DMS114 treated with DMSO at 0.1 percent for 48 hours (cell line): Measurements from ENCODE around the gene GPR153.

ENCODE experiments used
- DNase-seq: peaks from one replicate; lab custom pipeline; 2025; ENCODE audit not compliant: unreplicated experiment; lab: John Stamatoyannopoulos, UW

GPR153 gene

GRCh38 chr1:6287431-6287886 is 26.6 kb upstream of the GPR153 start:
- no peak for DNase-seq

GRCh38 chr1:6287029-6287428 is 26.1 kb upstream of the GPR153 start:
- no peak for DNase-seq

- DNase-seq: no peak
These were observed 25.4 kb upstream of the GPR153 start for GRCh38 chr1:6286266-6286665.

DNA sequence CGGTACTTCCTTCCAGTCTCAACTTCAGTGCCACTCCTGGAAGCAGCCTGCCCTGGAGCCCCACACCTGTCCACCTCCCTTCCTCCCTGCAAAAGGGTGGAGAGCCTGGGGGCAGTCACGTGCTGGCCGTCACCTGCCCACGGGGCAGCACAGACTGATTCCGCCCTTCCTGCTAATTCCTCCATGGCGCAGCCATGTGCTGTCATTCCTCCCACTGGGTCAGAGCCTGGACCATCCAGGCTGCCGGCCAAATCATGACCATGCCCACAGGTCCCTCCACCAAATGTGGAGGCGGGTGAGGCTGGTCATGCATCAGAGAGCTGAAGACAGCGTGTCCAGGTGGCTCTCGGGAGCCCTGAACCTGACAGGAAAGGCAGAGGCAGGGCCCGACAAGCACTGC is 24.4 kb upstream of the GPR153 start:
- no peak for DNase-seq

GRCh38 chr1:6282577-6283270 is 21.8 kb upstream of the GPR153 start:
- DNase-seq: no peak

DNA sequence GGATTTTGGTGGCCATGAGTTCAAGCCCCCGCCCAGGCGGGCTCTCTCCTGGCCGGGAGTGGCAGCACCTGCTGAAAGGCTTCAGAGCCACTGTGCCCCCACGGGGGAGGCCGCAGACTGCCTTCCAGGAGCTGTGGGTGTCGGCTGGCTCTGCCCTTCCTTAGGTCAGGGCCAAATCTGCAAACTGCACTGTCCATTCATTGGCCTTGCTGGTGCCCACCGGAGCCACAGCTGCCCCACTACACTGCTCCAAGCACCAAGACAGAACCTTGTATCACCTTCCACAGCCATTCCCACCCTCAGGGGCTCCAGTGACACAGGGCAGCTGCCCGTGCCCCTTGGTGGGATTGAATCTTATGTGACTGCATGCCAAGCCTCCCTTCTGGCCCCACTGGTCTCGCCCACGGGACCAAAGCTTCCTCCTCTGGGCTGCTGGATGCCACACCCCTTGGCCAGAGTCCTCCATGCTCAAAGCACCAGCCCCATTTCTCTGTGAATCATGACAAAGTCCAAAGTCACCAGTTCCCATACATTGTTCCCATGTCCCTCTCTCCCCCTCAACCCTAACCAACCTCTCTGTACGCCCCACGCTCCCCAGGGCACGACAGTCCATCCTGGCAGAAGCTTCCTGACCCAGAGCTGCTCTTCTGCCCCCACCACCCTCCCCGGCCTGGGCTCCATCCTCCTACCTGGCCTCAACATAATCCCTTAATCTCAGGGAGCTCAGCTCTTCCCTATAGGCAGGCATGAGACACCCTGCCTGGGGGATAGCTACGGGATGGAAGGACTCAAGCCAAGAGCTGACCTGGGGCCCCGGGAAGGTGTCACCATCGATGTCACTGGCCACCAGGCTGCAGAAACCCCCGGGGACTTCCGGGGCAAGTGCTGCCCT is 20.9 kb upstream of the GPR153 start:
- DNase-seq: no peak

DNA sequence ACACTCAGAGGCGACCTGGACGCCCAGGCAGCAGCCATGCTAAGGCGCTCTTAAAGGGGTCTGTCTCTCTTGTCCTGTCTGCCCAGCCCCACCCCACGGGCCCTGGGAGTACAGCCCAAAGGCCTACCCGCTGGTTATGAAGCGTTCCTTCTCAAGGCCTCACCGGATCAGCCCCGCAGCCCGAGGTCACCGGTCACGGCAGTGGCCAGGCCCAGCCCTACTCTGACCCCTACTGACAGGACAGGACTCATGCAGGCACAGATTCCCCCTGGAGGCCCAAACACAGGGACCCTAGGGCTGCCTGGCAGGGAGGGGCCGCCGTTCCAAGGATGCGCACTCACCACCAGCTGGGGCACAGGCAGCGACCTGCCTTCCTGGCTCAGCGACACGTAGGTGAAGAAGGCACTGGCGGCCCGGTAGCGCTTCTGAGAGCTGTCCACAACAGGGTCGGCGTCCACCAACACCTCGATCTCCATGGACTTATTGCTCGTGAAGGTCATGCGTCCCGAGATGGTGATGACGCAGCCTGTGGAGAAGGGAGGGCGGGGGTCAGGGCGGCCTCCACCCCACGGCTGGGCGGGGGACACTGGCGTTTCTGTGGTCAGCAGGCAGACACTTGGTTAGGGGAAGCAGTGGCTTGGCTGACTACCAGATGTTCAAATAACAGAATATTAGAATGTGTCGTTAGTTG is 20.0 kb upstream of the GPR153 start:
- DNase-seq: no peak

- no peak for DNase-seq
These were observed 18.9 kb upstream of the GPR153 start for GRCh38 chr1:6279613-6280383.

DNA sequence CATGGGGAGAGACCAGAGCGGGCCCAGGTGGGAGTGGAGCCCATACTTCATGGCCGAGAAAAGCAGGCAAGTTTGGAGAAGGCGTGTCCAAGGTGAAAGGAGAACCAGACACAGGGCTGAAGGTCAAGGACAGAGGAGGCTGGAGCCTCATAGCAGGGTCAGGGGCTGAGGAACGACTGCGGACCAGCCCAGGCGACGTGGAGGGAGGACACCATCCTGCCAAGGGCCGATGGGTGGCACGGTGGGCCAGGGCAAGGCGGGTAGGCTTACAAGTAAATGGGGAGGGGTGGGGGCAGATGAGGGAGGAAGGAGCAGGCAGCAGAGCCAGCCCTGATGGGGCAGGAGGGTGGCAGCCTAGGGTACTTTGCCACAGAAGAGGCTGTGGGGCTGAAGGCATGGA is 18.2 kb upstream of the GPR153 start:
- no peak for DNase-seq

DNA sequence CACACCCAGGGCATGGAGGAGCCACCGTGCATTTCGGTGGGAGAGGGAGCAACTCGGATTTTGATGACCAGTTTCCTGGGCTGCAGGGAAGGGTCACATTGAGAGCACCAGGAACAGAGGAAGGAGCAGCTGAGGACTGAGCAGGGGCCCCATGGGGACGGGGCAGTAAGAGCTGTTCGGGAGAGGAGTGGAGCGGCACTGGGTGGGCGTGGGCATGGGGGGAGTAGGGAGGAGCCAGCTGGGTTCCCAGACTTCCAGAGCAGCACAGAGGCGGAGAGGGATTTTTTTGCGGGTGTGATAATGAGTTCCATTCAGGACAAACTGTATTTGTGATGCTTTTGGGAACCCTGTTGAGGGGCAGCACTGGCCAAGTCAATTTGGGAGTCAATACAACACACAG is 17.4 kb upstream of the GPR153 start:
- DNase-seq: no peak

DNA sequence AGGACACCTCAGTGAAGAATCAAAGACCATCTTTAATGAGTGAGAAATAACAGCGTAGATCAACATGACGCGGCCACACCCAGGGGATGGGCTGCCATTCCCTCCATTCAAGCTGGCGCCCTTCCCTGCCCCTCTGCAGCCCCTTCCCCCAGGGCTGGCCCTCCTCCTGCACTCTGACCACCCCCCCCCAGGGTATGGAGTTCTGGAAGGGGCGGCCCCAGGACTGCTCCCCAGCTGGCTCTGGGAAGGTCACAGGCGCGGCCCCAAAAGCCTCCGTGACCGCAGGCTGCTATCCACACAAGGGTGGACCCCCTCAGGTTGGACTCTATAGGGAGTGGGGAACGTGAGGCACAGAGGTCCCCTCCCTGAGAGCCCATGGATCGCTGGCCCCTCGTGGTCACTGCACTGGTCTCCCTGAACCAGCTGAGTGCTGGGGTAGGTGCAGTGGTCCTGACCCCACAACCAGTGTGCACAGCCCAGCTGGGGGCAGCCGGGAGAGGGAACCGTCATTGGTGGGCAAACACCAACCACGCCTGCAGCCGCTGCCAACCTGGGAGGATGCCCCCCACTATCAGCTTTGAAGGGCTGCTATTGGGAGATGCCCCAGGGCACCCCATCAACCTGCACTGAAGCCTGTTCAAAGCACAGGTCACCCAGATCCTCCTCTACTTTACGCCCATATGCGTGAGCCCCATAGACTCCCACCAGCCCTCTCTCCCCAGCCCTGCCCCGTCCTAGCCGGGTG is 16.1 kb upstream of the GPR153 start:
- DNase-seq: no peak

DNA sequence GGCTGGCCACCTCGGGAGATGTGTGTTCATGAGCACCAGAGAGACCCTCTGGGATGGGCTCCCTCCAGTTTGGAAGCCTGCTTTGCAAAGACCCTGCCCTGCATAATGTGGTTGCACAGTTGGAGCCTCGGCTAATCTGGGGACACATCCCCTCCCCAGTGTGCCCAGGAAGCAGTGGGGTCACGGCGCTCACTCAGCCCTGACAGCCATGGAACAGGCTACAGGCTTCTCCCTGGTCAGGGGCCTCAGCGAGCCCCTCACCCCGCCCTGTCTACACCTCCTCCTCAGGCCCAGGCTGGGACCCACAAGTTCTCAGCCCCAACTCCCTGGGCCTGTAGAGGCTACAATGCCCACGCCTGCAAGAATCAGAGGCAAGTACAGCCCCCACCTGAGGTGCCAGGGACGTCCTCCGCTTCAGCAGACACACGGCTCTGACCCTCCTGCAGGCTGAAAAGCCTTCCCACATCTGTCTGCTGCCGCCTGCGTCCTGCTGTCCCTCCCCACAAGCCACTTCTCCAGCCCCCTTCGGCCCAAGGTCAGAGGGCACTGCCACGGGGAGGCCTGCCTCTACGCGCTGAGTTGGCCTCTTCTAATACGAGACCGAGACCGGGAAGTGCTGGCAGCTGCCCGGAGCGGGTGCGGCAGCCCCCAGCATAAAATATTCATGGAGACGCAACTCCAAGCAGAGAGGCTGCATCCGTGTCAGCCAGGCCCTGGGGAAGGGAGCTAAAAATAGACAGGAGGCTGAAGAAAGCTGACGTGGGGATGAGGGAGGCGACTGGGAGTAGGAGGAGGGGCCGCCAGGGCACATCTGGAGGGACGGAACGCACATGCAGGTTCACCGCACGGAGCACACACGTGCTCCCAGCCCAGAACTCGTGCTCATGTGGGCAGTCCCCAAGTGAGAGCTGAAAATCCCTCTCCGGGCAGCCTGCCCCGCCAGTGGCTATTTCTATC is 15.2 kb upstream of the GPR153 start:
- DNase-seq: no peak

DNA sequence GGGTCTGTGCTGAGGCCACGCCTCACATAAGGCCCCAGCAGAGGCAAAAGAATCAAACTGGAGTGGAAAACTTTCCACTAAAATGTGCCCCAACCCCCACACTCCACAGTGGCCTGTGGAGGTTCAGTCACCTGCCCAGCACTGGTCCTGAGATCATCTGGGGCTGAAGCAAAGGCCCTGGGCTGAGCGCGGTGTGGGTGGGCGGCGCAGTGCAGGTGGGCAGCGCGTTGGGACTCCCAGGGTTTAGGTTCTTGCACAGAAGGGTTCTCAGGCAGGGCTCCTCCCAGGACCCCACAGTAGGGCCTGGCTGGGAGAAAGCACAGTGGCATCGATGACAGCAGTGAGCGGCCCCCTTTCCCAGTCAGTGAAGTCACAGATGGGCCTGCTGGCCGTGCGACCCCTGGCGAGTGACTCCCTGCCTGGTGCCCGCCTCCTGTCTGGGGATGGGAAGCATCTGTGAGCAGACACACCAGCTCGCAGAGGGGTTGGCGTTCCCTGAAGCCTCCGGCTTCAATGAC is 13.8 kb upstream of the GPR153 start:
- DNase-seq: no peak

GRCh38 chr1:6274102-6274501 is 13.2 kb upstream of the GPR153 start:
- DNase-seq: no peak

GRCh38 chr1:6273380-6273891 is 12.5 kb upstream of the GPR153 start:
- no peak for DNase-seq

DNA sequence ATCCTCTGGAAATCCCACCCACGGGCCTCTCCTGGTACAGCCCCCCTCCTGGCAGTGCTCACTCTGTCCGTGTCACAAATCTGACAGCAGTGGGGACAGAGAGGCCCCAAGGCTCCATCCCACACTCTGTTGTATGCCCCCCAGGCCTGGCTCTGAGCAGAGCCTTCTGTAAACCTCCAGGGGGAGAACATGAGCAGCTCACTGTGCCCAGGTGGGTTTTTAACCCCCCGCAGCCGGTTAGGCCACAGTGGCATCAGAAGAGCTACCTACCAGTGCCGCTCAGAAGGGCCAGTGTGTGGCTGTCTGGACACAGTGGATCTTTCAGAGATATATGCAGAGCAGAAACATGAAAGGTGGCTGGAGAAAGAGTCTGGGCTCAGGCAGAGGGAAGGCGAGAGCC is 12.0 kb upstream of the GPR153 start:
- no peak for DNase-seq

- DNase-seq: no peak
These were observed 11.6 kb upstream of the GPR153 start for GRCh38 chr1:6272452-6272851.

DNA sequence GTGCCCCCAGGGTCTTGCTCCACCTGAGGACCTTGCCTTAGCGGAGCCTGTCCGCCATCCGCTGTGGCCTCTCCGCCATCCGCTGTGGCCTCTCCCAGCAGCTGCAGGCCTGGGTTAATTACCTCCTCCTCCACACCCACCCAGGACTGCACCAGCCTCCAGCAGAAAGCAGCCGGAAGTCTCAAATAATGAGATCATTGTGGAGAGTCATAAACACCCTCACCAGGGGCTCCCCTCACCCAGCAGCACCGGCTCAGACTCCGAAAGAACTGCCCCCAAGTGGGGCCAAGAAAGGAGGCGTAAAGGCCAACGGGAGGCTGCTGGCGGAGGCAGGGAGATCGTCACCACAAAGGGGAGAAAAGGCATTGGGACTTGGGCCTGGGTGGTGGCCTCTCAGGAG is 10.7 kb upstream of the GPR153 start:
- DNase-seq: no peak

DNA sequence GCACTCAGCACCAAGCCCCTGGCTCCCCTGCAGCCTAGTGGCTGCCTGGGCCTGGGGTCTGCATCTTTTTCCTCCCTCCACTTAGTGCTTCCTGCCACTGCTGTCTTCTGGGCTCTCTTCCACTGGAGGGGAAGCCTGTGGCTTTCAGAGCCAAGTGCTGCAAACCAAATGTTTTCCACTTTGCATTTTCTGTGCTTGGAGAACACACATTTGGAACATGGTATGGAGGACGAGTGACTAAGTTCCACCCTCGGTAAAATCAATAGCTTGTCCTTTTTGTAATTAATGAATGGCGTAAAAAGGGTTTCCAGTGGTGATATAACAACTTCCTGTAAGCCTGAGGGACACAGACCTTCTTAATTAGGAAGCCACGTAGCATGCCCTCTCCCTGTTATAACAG is 10.1 kb upstream of the GPR153 start:
- DNase-seq: no peak
